Measurements from ENCODE around the gene FLAD1. TPM values are rescaled to one million over a fixed set of nuclear protein-coding genes. Genes with fewer than 3 reads are reported as not detected.

The FLAD1 gene
- total RNA-seq, 4 donors from 2014 or later = 12.6 to 33.8 (median 20.7) TPM

GRCh38 chr1:155033524-155033923 is 50.4 kb downstream of the FLAD1 start, which contains the start of the genes DCST1 and DCST2:
DCST1 (plus strand) TSS chr1:155033824; CDS start chr1:155034037, 213 bp downstream.
DCST2 (minus strand) TSS chr1:155033781; CDS start chr1:155033701, 80 bp downstream.
- H3K9me3 ChIP-seq = no peaks in the 10 kb centered on the region
- H3K4me3 ChIP-seq = no peak within 1 kb of the TSS
- no peaks in the 10 kb centered on the region for H3K4me1 ChIP-seq
- intact Hi-C loops (cut with DNase I; ENCODE audit: low total_unique reads) = no loop called here
- no peaks in the 10 kb centered on the region for H3K27me3 ChIP-seq
- TF ChIP-seq, protein P1, sequence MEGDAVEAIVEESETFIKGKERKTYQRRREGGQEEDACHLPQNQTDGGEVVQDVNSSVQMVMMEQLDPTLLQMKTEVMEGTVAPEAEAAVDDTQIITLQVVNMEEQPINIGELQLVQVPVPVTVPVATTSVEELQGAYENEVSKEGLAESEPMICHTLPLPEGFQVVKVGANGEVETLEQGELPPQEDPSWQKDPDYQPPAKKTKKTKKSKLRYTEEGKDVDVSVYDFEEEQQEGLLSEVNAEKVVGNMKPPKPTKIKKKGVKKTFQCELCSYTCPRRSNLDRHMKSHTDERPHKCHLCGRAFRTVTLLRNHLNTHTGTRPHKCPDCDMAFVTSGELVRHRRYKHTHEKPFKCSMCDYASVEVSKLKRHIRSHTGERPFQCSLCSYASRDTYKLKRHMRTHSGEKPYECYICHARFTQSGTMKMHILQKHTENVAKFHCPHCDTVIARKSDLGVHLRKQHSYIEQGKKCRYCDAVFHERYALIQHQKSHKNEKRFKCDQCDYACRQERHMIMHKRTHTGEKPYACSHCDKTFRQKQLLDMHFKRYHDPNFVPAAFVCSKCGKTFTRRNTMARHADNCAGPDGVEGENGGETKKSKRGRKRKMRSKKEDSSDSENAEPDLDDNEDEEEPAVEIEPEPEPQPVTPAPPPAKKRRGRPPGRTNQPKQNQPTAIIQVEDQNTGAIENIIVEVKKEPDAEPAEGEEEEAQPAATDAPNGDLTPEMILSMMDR (IDR thresholded peaks at IDR 0.05) = no peak
- no peak for TF ChIP-seq POLR2A (IDR thresholded peaks at IDR 0.05)
- H3K27ac ChIP-seq = no peak within 1 kb of the TSS
- DNase-seq = no peak
- H3K36me3 ChIP-seq = no peaks in the 10 kb centered on the region

DNA sequence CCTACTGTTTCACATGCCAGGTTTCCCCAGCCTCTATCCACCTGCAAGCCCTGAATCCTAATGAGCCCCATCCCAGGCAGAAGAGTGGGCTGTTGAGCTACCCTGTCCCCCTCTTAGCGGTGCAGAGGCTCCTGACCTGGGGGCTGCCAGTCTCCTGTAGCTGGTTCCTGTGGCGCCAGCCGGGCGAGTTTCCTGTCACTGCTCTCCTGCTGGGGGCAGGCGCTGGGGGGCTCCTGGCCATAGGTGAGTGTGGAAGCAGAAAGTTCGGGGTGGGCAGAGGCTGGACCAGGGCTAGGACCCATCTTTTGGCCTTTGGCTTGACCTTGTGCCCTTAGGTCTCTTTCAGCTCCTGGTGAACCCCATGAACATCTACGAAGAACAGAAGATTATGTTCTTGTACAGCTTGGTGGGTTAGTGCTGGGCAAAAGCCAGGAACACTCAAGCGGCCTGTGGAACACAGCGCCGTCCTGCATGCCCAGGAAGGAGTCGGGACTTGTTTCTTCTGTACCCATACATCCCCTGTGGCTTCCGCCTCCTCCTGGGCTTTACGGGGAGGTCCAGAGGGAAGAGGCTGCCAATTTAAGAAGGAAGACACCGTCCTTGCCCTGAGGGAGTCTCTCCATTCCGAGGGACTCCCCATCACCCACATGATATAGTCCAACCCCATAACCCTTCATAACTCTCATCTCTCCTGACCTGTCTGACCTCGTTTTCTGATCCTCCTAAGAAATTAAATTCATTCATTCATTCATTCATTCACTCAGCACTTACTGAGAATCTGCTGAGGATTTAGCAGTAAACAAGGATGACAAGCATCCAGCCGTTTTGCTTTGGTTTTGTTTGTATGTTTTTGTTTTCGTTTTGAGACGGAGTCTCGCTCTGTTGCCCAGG is 51.4 kb downstream of the FLAD1 start:
- TF ChIP-seq, protein P1 (IDR thresholded peaks at IDR 0.05) = no peak
- no peak for TF ChIP-seq POLR2A (IDR thresholded peaks at IDR 0.05)
- Histone ChIP-seq H3K27ac (no peak overlapping the region), H3K36me3 (no peaks in the 10 kb centered on the region), H3K4me1 (no peaks in the 10 kb centered on the region), H3K9me3 (no peaks in the 10 kb centered on the region), H3K4me3 (no peak overlapping the region), H3K27me3 (no peaks in the 10 kb centered on the region)
- intact Hi-C loops (cut with DNase I; ENCODE audit: low total_unique reads) = no loop called here
- no peak for DNase-seq

- intact Hi-C loops (cut with DNase I; ENCODE audit: low total_unique reads) = no loop called here
- Histone ChIP-seq H3K4me3 (no peak overlapping the region), H3K27ac (no peak overlapping the region), H3K27me3 (no peaks in the 10 kb centered on the region), H3K36me3 (no peaks in the 10 kb centered on the region), H3K9me3 (no peaks in the 10 kb centered on the region), H3K4me1 (no peaks in the 10 kb centered on the region)
- TF ChIP-seq, protein P1 (IDR thresholded peaks at IDR 0.05) = no peak
- TF ChIP-seq POLR2A (IDR thresholded peaks at IDR 0.05) = no peak
- DNase-seq = no peak
These were observed 52.8 kb downstream of the FLAD1 start for GRCh38 chr1:155035936-155036335.

DNA sequence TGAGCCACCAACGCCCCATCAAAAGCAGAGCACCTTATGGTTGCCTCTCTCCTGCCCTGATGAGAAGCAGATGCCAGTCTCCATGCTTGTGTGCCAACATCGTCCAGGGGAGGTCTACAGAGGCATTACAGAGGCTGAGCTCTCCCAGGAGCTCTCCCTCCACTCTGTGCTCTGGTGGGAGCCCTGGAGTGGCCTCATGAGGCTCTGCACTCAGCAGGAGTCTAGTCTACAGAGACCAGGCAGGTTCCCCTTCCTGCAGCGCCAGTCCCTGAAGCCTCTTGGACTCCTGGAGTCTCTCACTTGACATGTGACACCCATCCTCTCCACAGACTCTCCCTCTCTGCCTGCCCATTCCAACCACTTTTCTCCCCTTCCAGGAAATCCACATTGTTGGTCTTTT is 53.9 kb downstream of the FLAD1 start:
- Histone ChIP-seq H3K4me3 (no peak overlapping the region), H3K27ac (no peak overlapping the region), H3K4me1 (no peaks in the 10 kb centered on the region), H3K27me3 (no peaks in the 10 kb centered on the region), H3K9me3 (no peaks in the 10 kb centered on the region), H3K36me3 (no peaks in the 10 kb centered on the region)
- TF ChIP-seq, protein P1 (IDR thresholded peaks at IDR 0.05) = no peak
- TF ChIP-seq POLR2A (IDR thresholded peaks at IDR 0.05) = no peak
- no peak for DNase-seq
- intact Hi-C loops (cut with DNase I; ENCODE audit: low total_unique reads) = no loop called here

GRCh38 chr1:155037851-155038441 is 54.8 kb downstream of the FLAD1 start:
- Histone ChIP-seq H3K4me3 (no peak overlapping the region), H3K4me1 (no peaks in the 10 kb centered on the region), H3K27ac (no peak overlapping the region), H3K27me3 (no peaks in the 10 kb centered on the region), H3K36me3 (no peaks in the 10 kb centered on the region), H3K9me3 (no peaks in the 10 kb centered on the region)
- DNase-seq = no peak
- TF ChIP-seq, protein P1 (IDR thresholded peaks at IDR 0.05) = no peak
- TF ChIP-seq POLR2A (IDR thresholded peaks at IDR 0.05) = no peak
- intact Hi-C loops (cut with DNase I; ENCODE audit: low total_unique reads) = no loop called here

Data from uterus (tissue), 4 donors.